Esophagus (tissue), 2 donors: Measurements from ENCODE around the gene HOXD11. TPM values are rescaled to one million over a fixed set of nuclear protein-coding genes. Genes with fewer than 3 reads are reported as not detected.
A peak's percentile ranks its signal among the peaks of the same experiment; 100 is the strongest.

Experiments used
- H3K27ac ChIP-seq, 2 donors: one replicate each; pipeline ENCODE4 v1.5.1; 2013; ENCODE audit warnings: low read depth in 2 of 2, mild to moderate bottlenecking in 2 of 2, inconsistent platforms in 1 of 2, low read length in 1 of 2, moderate library complexity in 1 of 2
- H3K27me3 ChIP-seq, 2 donors: one replicate each; pipeline ENCODE4 v1.6.1; 2013; ENCODE audit warnings: low read length in 2 of 2, control low read depth in 1 of 2, mild to moderate bottlenecking in 1 of 2; ENCODE audit not compliant: insufficient read depth in 2 of 2, control insufficient read depth in 1 of 2
- H3K36me3 ChIP-seq, 2 donors: one replicate each; pipeline ENCODE4 v1.6.1; 2013; ENCODE audit warnings: low read length in 1 of 2; ENCODE audit not compliant: control insufficient read depth in 2 of 2, insufficient read depth in 2 of 2
- H3K4me1 ChIP-seq, 2 donors: one replicate each; pipeline ENCODE4 v1.6.1; 2013; ENCODE audit warnings: low read length in 1 of 2; ENCODE audit not compliant: control insufficient read depth in 2 of 2, insufficient read depth in 2 of 2
- H3K4me3 ChIP-seq, 2 donors: one replicate each; pipeline ENCODE4 v1.5.1; 2013; ENCODE audit warnings: low read length in 2 of 2, mild to moderate bottlenecking in 2 of 2, low read depth in 1 of 2, moderate library complexity in 1 of 2
- H3K9me3 ChIP-seq, 2 donors: one replicate each; pipeline ENCODE4 v1.6.1; 2013; ENCODE audit warnings: mild to moderate bottlenecking in 2 of 2, low read depth in 1 of 2, low read length in 1 of 2, moderate library complexity in 1 of 2; ENCODE audit not compliant: control insufficient read depth in 2 of 2, insufficient read depth in 1 of 2
- WGBS, 2 donors: extraction: QIAGEN DNeasy Blood & Tissue Kit; methylation state at CpG; one replicate each; pipeline ENCODE4 v1.1.7; 2013; 5-methylcytosine and 5-hydroxymethylcytosine counted together
- polyA plus RNA-seq, 2 donors: library from polyadenylated mRNA; stranded (reverse); fragments of 200-250 nt; gene quantifications; one replicate each; pipeline ENCODE4 v1.2.3, GENCODE V29; 2013
- donor health status: healthy with polysubstance abuse.
- donor health status: Bipolar disorder and iron deficiency.

Gene HOXD11
- under 1 TPM in 1 of 2 donors, not detected in 1; 0.08 TPM for polyA plus RNA-seq

DNA sequence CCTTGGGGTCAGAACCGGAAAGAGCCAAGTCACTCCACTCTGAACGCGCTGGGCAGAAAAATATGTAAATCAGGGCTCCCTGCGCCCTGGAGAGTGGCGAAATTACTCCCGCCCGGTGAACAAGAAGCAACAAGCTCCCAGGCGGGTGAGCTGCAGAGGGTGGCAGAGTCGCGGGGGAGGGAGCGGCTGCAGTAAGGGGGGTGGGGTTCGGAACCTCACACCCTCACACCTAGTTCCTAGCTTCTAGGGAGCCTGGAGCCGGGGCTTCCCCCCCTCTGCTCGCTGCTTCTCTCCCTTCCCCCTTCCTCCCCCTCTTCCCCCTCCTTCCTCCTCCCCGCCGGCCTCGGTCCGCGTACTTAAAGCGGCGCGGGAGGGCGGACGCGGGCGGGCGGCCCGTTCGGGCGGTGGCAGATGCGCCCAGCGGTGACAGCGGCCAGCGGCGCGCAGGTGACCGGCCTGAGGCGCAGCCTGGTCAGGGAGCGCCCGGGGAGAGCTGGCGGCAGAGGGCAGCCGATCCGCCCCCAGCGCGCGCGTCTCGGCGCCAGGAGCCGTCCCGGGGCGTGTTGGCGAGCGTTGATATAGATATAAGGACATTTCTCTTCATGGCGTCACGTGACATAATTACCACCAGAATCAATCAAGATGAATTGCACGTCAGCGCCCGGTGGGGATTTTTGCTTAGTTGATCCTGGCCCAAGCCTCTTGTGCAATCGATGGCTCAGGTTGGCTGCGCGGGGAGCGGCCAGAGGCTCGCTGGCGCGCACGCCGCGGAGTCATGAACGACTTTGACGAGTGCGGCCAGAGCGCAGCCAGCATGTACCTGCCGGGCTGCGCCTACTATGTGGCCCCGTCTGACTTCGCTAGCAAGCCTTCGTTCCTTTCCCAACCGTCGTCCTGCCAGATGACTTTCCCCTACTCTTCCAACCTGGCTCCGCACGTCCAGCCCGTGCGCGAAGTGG is at the start of gene HOXD11:
TSS of gene HOXD11 (plus strand) at position 700 of the 959 bp plus-strand sequence. CDS start at position 776, 76 bp downstream.
- Histone ChIP-seq H3K36me3 (no peaks in the 10 kb centered on the region), H3K27ac (no peak within 1 kb of the TSS), H3K27me3 (peaks cover 16 to 60% of the 10 kb centered on the region in 2 donors), H3K4me1 (peaks cover 9 to 11% of the 10 kb centered on the region in 2 donors), H3K9me3 (no peaks in the 10 kb centered on the region), H3K4me3 (peak within 1 kb of the TSS; percentile 34 to 44)
- WGBS, 2 donors = 3 to 4% methylated on average over 79 to 85 of the region's 85 CpGs

DNA sequence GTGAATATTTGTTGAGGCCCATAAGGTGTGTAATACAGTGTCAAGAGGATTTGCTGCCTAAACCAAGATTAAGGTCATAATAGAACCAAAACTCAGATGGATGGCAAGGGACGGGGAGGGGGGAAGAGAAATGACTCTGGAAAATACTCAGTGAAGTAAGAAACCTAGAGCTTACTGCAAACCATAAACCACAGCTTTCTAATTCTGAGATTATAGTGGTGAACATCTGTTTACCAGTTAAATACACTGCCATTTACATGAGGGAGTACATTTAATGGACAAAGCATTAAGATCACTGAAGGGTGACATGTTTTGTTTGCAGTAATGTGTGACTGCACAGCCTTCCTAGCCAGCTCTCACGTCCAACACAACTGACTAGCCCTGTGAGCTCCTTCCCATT is 43.1 kb upstream of the HOXD11 start:
- WGBS, 2 donors = 31 to 45% methylated on average over 2 of the region's 2 CpGs

DNA sequence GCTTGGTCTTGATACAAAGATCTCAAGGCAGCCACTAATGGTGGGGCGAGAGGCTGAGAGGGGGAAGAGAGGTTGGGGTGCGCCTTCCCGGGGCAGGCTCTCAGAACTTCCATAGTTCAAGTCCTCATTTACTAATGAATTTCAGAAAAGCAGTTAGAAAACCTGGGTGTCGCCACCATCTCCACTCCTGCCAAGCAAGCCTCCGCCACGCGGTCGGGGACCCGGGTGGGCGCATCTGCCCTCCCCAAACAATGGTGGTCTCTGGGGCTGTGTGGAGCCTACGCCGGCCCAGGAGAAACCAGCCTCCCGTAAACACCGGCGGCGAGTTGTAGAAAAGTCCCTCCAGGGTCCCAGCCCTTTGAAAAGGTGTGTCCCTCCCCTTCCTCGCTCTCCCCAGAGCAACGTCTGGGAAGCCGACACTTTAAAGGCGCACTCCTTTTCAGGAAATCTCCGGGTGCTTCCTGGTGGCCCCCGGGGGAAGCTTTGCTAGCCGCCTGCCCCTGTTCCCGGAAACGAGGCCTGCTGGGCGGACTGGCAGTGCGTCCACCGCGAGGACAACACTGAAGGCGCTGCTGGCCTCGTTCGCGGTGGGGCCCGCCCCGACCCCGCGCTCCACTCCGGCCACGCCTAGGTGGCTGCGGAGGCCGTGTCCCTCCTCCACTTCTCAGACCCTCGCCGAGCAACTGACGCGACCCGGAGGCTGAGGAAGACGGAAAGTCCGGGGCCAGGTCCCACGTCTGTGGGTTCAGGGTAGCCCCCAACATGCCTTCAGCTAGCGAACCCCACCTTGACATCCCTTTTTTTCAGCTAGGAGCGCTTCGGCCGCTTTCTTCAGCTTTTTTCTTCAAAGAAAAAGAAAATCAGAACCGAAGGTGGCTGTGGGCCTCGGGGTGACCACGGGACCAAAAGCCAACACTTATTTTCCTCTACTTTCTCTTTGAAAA is 40.2 kb upstream of the HOXD11 start:
- H3K27me3 ChIP-seq = peaks cover 16 to 43% of the 10 kb centered on the region in 2 donors
- H3K9me3 ChIP-seq = peaks cover 0 to 3% of the 10 kb centered on the region in 2 donors
- no peak overlapping the region for H3K27ac ChIP-seq
- H3K4me1 ChIP-seq = peaks cover 10 to 11% of the 10 kb centered on the region in 2 donors
- H3K4me3 ChIP-seq = peak overlapping the region in 1 of 2 donors; percentile 26
- H3K36me3 ChIP-seq = no peaks in the 10 kb centered on the region
- 12 to 13% methylated on average over 56 of the region's 56 CpGs for WGBS, 2 donors

More for the DNA sequence above, 43.1 kb upstream of the HOXD11 start:
- Histone ChIP-seq H3K27me3 (peaks cover 6 to 22% of the 10 kb centered on the region in 2 donors), H3K27ac (no peak overlapping the region), H3K4me3 (no peak overlapping the region), H3K4me1 (peaks cover 10 to 11% of the 10 kb centered on the region in 2 donors), H3K9me3 (peaks cover 0 to 3% of the 10 kb centered on the region in 2 donors), H3K36me3 (no peaks in the 10 kb centered on the region)

DNA sequence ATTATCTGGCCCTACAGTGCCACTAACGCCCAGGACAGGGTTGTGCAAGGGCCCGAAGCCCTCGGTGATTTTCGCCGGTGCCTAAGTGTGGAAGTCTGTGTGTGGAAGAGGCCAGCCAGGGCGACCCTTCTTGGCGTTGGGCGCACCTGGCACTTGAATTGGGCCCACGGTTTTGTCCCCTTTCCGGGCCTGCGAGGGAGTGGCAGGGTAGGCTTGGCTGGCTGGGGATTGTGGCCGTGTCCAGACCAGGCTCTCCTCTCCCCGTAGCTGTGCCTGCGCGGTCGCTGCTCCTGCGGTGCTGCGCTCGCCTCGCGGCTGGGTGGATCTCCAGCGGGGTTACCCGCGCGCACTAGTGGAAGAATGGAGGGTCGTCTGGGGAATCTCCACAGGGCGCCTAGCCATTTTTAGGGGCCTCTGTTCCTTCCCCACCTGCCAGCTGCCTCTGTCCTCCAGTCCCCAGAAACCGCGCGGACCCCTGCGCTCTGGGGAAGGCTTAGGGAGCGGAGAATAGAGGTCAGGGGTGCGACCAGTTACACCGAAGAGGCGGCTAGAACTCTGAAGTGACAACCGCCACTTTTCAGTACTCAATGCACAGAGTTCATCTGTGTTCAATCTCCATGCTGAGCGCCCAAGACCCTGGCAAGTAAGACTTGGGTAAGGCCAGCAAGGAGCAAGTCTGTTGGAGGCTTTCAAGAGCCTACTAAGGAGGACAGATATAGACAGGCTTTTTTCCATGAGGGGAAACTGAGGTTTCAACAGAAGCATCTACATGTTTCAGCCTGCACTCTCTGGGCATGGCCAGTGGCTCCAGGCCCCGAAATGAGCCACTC is 39.3 kb upstream of the HOXD11 start:
- Histone ChIP-seq H3K4me1 (peaks cover 10 to 11% of the 10 kb centered on the region in 2 donors), H3K4me3 (peak overlapping the region in 1 of 2 donors; percentile 26), H3K9me3 (peaks cover 0 to 3% of the 10 kb centered on the region in 2 donors), H3K27me3 (peaks cover 18 to 50% of the 10 kb centered on the region in 2 donors), H3K27ac (no peak overlapping the region), H3K36me3 (no peaks in the 10 kb centered on the region)
- 8 to 12% methylated on average over 38 of the region's 38 CpGs for WGBS, 2 donors

DNA sequence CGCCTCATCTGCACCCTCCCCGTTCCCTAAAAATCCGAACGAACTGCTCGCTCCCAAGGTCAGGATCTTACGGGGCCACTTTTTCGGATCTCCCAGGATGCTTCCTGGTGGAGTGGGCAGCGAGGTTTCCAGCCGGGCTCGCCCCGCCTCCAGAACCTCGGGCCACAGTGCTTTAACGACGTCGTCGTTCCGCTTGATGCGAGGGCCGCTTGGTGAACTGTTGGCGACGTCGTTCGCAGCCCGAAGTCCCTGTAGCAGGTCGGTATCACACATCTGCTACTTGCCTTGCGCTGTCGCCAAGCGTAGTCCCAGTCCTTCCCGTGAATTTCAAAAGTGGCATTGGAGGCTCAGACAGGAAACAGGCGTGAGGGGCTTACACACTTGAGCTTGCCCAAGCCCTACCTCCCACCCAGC is 38.7 kb upstream of the HOXD11 start:
- 10 to 14% methylated on average over 30 of the region's 30 CpGs for WGBS, 2 donors
- H3K27me3 ChIP-seq = peaks cover 19 to 55% of the 10 kb centered on the region in 2 donors
- H3K27ac ChIP-seq = no peak overlapping the region
- H3K9me3 ChIP-seq = peaks cover 0 to 3% of the 10 kb centered on the region in 2 donors
- no peak overlapping the region for H3K4me3 ChIP-seq
- peaks cover 10 to 11% of the 10 kb centered on the region in 2 donors for H3K4me1 ChIP-seq
- no peaks in the 10 kb centered on the region for H3K36me3 ChIP-seq

DNA sequence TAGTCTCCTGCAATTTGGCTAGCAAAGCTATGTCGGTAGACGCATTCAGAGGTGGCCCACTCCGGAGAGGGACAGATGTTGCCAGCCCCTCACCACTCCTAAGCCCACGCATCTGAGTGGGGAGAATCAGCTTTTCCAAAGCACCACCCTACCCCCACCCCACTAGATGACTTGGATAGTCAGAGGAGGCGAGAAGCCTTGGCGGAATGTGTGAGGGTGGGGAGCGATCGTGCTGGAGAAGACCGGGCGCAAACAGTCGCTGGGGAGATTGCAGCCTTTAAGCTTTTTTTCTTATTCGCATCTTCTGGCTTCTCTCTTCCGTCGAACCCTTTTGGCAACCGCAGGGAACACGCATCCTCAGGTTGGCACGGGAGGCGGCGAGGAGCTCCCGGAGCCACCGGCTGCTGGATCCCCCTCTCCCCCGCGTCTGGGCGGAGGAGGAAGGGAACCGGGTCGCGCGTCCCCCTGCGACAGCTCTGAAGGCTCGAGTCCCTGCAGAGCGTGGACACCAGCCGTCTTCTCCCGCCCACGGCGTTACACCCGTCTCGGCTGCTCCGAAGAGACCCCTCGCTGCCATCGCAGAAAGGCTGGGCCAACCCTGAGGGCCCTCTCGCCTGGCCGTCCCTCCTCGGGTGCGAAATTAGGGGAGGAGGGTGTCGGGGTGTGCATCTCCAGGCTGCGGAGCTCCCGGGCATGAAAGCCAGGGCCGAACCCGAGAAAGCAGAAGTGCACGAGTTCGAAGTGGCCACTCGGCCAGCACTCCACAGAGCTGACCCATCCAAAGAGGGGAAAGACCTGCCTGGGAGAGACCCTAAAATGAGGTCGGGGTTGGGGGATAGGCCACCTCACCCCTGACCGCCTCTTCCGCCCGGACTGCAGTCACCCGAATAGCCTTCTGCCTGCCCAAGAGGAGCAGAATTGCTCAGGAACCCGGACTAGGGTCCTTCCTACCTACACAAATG is 35.5 kb upstream of the HOXD11 start:
- Histone ChIP-seq H3K36me3 (no peaks in the 10 kb centered on the region), H3K4me3 (no peak overlapping the region), H3K4me1 (peaks cover 10 to 11% of the 10 kb centered on the region in 2 donors), H3K27me3 (peaks cover 28 to 72% of the 10 kb centered on the region in 2 donors), H3K9me3 (peaks cover 0 to 3% of the 10 kb centered on the region in 2 donors), H3K27ac (no peak overlapping the region)
- WGBS, 2 donors = 8 to 14% methylated on average over 52 to 58 of the region's 58 CpGs

DNA sequence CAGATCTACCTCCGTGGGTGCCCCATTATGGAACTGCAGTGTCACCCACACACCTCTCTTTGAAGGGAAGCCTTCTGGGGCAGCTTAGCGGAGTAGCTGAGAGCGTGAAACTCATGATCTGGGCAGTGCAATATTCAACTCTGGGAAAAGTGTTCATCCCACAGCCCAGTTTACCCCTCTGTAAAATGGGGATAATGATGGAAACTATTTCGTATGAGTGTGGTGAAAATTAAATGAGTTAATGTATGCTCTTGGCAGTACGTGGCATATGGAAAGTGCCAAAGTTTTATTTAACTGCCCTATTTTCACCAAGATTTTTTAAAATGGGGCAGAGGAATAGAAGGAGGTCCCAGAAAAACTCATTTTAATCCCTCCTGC is 34.8 kb upstream of the HOXD11 start:
- WGBS, 2 donors = 30 to 40% methylated on average over 5 of the region's 5 CpGs
- H3K27ac ChIP-seq = no peak overlapping the region
- H3K9me3 ChIP-seq = peaks cover 0 to 3% of the 10 kb centered on the region in 2 donors
- peaks cover 5 to 8% of the 10 kb centered on the region in 2 donors for H3K4me1 ChIP-seq
- H3K4me3 ChIP-seq = no peak overlapping the region
- H3K36me3 ChIP-seq = no peaks in the 10 kb centered on the region
- H3K27me3 ChIP-seq = peaks cover 28 to 72% of the 10 kb centered on the region in 2 donors
